Retinal pigment epithelial cell (primary cell): Measurements from ENCODE around the gene FBXO31.

ENCODE experiments used
- DNase-seq: peaks from one replicate; pipeline ENCODE4 v3.0.0-alpha.2; 2010; ENCODE audit warnings: low read depth
- H3K4me3 ChIP-seq: 2 replicates; pipeline ENCODE4 v1.5.1; 2011; ENCODE audit warnings: mild to moderate bottlenecking, low read length, control low read depth, moderate library complexity
- CTCF ChIP-seq: conservative IDR thresholded peaks from 2 replicates; pipeline ENCODE4 v1.5.1; 2011; ENCODE audit warnings: low read depth, low read length, control low read depth, inconsistent platforms

The FBXO31 gene

GRCh38 chr16:87295661-87296531 lies 87.7 kb downstream of the FBXO31 start:
- no peak for DNase-seq
- TF ChIP-seq CTCF = no peak
- no peak overlapping the region for H3K4me3 ChIP-seq

DNA sequence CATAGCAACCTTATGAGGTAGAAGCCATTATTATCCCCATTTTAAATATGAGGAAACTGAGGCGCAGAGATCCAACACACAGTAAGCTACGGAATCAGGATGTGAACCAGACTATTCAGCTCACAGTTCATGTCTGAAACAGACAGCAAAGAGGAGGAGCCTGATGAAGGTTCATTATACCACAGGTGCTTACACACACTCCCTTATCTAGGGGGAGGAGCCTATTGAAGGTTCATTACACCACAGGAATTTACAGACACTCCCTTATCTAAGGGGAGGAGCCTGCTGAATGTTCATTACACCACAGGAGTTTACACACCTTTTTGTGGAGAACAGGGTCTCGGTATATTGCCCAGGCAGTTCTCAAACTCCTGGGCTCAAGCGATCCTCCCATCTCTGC lies 88.3 kb downstream of the FBXO31 start:
- DNase-seq = no peak
- TF ChIP-seq CTCF = no peak
- no peak overlapping the region for H3K4me3 ChIP-seq

DNA sequence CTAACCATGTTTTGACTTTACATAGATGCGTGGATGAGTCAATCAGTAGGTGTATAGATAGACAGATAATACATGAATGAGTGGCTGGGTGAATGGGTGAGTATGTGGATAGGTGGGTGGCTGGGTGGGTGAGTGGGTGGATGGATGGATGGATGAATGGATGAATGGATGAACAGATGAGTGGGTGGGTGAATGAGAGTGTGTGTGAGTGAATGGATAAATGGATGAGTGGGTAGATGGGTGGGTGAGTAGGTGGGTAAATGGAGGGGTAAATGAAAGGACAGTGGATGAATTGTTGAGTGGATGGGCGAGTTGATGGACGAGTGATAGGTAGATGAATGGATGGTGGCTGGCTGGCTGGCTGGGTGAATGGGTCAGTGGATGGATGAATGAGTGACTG lies 89.6 kb downstream of the FBXO31 start:
- no peak for TF ChIP-seq CTCF
- DNase-seq = no peak
- H3K4me3 ChIP-seq = no peak overlapping the region

DNA sequence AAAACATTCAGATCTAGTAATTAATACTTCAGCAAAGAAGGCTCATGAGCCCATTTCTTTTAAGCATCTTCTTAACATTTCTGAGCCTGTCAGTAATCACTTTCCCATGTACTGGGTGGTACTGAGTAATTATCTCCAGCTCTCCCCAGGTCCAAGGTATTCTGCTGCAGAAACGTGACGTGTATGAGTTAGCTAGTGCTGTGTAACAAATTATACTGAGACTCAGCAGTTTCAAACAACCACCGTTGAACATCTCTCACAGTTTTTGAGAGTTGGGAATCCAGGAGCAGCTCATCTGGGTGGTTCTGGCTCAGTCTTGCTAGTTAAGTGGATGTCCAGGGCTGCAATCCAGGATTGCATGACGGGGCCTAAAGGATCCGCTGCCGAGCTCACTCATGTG lies 91.6 kb downstream of the FBXO31 start:
- DNase-seq = no peak
- H3K4me3 ChIP-seq = no peak overlapping the region
- no peak for TF ChIP-seq CTCF

- H3K4me3 ChIP-seq = no peak overlapping the region
- DNase-seq = no peak
- TF ChIP-seq CTCF = no peak
Measured at GRCh38 chr16:87288753-87289362, 94.7 kb downstream of the FBXO31 start.

- no peak overlapping the region for H3K4me3 ChIP-seq
- TF ChIP-seq CTCF = no peak
- DNase-seq = no peak
Measured at GRCh38 chr16:87286839-87287626, 96.5 kb downstream of the FBXO31 start.
